ENCODE measurements around the gene BCL7A.
A peak's percentile ranks its signal among the peaks of the same experiment; 100 is the strongest.

BCL7A gene

DNA sequence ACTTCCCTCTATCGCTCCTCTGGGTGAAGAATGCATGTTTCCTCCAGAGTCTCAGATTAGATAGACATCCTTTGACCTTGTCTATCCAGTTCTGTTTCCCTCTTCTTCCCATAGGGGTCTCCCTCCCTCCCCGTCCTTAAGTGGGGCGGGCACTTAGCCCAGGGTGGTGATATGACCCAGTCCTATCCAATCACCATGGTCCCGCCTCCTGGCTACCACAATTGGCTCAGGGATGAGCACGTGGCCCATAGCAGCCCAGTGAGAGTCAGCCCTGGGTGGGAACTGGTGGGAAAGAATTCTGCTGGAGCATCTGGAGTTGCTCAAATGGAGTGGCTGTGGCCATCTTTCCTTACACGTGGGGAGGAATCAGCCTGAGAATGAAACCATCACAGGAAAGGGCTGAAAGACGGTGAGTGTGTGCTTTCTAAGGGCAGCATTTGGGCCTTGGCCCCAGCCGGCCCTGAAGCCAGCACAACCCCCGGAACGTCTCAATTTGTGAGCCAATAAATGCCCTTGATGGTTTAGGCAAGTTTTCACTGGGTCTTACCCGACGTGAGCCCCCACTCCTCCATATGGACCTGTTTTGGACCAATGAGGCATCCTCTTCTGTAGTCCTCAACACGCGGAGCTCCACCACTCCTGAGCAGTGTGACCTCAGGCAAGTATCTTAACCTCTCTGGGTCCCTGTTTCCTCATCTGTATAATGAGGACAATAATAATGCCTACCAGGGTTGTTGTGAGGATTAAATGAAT is 42.5 kb downstream of the BCL7A start:
- DNase-seq: peak; percentile 97
- in situ Hi-C loops (cut with MboI; ENCODE audit: low pct_unique_long_range_greater_than_20kb, low sequenced_read_pairs): no loop called here

DNA sequence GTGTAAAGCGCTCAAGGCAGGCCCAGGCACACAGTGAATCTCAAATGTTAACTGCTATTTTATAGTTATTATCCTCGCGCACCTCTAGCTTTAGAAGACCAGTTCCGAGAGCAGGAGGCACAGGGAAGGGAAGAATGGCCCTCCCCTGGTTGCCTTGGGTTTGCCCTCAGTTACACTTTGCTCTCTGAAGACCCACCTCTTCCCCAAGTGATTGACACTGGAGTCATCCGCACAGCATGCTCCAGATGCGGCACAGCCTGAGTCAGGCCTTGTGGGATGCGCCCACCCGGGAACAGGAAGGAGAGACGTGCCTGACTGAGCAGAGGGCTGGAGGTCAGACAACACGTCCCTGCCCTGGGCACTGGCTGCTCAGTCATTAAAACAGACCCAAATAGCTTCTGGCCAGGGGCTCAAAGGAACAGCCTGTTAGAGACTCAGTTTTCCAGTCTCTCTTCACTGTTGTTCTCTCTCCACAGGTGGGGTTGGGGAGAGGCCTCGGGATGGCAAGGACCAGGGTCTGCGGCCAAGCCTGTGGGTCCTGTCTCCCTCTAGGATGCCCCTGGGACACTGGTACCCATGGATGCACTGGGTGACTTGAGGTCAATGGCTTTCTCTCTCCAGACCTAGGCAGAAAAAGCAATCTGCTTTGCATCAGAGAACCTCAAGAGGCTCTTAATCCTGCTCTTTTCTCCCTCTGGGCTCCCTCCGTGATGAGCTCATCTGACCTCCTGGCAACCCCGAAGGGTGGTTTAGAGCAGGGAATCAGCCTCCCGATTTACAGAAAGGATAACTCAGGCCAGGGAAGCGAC is 43.3 kb downstream of the BCL7A start:
- in situ Hi-C loops (cut with MboI; ENCODE audit: low pct_unique_long_range_greater_than_20kb, low sequenced_read_pairs): no loop called here
- peak; percentile 89 for DNase-seq

DNA sequence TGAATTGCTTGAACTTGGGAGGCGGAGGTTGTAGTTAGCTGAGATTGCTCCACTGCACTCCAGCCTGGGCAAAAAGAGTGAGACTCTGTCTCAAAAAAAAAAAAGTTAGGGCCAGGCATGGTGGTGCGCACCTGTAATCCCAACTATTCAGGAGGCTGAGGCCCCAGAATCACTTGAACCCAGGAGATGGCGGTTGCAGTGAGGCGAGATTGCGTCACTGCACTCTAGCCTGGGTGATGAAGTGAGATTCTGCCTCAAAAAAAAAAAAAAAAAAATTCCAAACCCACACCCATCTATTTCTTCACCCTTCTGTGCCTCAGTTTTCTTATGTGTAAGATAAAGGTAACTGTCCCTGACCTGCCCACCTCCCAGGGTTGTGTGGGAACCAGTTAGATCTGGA is 45.9 kb downstream of the BCL7A start:
- in situ Hi-C loops (cut with MboI; ENCODE audit: low pct_unique_long_range_greater_than_20kb, low sequenced_read_pairs): no loop called here
- no peak for DNase-seq

DNA sequence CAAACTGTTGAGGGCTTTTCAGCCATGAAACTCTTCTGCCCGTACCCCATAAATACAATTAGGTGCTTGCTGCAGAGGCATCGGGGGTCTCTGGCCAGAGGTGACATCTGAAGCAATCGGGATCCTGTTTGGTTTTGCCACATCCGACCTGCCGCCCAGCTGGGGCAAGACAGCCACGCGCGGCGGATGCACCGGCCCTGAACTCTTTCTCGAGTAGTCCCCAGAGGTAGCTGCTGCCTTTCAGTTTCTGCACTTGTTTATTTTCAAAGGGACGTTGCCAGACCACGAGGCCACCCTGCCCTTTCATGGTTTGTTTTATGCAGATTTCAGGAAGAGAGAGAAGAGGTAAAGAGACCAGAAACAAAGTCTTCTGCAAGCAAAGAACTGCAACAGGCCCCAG is 46.3 kb downstream of the BCL7A start:
- DNase-seq: no peak
- in situ Hi-C loops (cut with MboI; ENCODE audit: low pct_unique_long_range_greater_than_20kb, low sequenced_read_pairs): no loop called here

DNA sequence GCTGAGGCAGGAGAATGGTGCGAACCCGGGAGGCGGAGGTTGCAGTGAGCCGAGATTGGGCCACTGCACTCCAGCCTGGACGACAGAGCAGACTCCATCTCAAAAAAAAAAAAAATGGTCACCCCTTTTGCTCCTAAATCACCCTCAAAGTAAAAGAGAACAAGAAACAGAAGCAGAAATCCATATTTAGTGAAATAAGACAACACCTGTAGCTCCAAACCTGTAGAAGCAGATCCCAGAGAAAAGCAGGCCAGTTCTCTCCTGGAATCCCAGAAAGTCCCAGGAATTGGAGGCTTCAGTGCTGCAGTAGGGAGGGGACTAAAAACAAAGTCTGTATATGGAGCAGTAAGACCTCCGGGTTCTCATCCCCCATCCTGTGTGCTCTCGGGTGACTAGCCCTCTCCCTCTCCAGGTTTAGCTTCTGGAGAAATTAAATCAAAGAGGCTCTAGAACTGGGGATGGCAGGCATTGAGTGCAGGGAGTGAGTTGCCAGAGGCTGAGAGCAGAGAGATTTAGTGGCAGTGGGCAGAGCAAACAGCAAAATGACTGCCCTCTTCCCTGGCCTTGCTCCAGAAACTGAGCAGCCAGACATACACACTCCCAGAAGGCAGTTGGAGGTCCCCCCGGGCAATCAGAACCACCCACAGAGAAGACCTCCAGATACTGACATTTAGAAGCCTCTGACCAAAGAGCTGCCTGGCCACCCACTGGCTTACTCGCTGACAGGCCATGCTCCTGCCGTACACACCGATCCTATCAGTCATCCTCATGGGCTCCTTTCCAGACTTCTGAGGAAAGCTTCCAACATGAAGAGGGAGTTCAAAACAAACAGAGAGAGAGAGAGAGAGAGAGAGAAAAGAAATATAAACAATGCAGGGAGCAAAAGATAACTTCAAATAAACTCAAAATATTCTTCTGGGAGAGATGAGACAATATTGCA is 50.6 kb downstream of the BCL7A start:
- in situ Hi-C loops (cut with MboI; ENCODE audit: low pct_unique_long_range_greater_than_20kb, low sequenced_read_pairs): no loop called here
- no peak for DNase-seq

DNA sequence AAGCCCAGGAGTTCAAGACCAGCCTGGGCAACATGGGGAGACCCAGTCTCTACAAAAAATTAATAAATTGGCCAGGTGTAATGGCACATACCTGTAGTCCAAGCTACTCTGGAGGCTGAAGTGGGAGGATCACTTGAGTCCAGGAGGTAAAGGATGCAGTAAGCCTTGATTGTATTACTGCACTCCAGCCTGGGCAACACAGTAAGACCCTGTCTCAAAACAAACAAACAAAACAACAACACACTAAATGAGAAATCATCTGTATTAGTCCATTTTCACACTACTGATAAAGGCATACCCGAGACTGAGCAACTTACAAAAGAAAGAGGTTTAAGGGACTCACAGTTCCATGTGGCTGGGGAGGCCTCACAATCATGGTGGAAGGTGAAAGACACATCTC is 52.1 kb downstream of the BCL7A start:
- in situ Hi-C loops (cut with MboI; ENCODE audit: low pct_unique_long_range_greater_than_20kb, low sequenced_read_pairs): no loop called here
- DNase-seq: no peak

DNA sequence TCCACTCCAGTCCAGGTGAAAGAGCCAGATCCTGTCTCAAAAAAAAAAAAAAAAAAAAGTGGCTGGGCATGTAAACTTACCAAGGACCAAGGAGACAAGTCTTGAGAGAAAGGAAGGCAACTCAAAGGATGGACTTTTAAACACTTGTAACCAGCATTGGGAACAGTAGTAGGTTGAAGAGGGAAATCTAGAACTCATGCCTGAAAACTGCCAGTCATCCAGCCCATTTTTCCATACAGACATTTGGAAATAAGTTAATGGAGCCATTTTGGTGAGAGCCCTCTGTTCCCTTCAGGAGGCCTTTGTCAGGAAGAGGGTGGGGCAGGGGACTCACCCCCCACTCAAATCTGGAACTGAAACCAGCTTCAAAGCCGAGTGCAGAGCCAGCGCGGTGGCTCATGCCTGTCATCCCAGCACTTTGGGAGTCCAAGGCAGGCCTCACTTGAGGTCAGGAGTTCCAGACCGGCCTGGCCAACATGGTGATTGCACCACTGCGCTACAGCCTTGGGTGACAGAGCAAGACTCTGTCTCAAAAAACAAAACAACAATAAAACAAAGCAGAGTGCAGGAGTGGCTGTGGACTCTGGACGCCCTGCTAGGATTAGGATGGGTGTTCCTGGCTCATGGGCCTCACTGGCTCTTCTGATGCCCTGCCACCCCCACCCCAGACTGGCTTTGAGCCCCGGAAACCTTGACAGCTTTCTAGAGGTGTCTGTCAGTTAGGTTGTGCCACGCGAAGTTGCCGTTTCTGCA is 55.2 kb downstream of the BCL7A start:
- in situ Hi-C loops (cut with MboI; ENCODE audit: low pct_unique_long_range_greater_than_20kb, low sequenced_read_pairs): no loop called here
- no peak for DNase-seq

DNA sequence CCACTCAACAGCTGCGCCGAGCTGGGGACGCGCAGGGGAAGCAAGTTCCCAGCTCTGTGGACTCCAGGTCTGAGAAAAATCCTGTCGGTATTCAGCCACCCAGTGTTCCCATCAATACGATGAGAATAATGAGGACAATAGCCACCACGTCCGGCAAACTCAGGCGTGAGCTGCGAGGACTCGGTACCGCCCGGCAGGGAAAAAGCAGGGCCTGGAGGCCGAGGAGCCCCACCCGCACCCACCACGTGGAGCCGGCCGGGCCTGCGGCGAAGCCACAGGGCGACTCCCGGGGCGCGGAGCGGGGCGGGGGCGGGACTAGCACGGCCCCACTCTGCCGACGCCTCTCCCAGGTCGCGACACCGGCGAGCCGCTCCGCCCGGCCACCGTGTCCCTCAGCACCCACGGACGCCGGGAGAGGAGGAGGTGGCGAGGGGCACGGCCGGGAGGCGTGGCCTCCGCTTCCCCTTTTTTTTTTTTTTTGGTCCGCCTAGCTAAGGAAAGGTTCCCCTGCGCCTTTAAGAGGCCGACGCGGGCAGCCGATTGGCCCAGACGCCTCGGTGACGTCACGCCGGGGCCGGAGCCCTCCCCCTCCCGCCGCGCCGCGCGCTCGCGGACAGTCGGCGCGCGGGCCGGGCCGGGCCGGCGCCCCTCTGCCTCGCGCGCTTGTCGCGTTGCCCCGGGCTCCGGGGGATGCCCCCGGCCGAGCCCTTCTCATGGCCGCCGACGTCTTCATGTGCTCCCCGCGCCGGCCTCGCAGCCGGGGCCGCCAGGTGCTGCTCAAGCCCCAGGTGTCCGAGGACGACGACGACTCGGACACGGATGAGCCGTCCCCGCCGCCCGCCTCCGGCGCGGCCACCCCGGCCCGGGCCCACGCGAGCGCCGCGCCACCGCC is 56.7 kb downstream of the BCL7A start, which contains the start of gene MLXIP:
Gene MLXIP (plus strand): TSS at position 616 of the 892 bp plus-strand sequence. CDS start 98 bp downstream, at position 714.
- DNase-seq: peak; percentile 96
- in situ Hi-C loops (cut with MboI; ENCODE audit: low pct_unique_long_range_greater_than_20kb, low sequenced_read_pairs): no loop called here

DNA sequence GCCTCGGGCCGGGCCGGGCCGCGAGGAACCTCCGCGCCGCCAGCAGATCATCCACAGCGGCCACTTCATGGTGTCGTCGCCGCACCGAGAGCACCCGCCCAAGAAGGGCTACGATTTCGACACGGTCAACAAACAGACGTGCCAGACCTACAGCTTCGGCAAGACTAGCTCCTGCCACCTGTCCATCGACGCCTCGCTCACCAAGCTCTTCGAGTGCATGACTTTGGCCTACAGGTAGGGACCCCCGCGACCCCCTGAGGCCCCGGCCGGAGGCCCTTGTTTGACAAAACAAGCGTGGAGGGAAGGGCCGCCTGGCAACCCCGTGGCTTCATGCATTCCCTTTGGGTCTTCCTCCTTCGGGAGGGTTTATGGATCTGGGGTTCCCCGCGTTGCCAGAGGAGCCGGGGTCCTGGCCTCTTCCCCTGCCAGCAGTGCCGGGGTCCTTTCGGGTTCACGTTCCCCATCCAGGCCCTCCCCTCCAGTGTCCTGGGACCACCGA is 57.4 kb downstream of the BCL7A start:
- no peak for DNase-seq
- in situ Hi-C loops (cut with MboI; ENCODE audit: low pct_unique_long_range_greater_than_20kb, low sequenced_read_pairs): no loop called here

DNA sequence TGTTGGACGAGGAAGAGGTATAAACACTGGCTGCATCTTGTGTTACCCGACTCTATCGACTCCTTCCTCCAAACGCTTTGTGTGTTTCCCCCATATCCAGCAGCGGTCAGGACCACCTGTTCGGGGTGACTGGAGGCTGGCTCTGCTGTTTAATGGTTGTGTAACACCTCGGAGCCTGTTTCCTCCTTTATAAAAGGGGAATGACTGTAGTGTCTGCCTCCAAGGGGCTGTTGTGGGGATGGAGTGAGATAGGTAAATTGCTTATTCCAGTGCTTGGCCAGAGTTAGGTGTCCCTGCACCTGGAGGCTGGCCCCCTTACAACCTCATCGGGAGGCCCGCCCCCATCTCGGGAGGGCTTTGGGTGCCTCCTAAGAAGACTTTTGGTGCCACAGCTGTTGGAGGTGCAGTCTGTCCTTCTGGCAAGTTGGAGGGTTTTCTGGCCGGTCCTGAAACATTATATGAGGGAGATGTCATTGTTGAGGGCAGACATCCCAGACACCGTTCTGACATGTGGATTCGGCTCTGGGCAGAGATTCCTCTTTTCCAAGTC is 57.9 kb downstream of the BCL7A start:
- peak; percentile 39 for DNase-seq
- in situ Hi-C loops (cut with MboI; ENCODE audit: low pct_unique_long_range_greater_than_20kb, low sequenced_read_pairs): no loop called here

DNA sequence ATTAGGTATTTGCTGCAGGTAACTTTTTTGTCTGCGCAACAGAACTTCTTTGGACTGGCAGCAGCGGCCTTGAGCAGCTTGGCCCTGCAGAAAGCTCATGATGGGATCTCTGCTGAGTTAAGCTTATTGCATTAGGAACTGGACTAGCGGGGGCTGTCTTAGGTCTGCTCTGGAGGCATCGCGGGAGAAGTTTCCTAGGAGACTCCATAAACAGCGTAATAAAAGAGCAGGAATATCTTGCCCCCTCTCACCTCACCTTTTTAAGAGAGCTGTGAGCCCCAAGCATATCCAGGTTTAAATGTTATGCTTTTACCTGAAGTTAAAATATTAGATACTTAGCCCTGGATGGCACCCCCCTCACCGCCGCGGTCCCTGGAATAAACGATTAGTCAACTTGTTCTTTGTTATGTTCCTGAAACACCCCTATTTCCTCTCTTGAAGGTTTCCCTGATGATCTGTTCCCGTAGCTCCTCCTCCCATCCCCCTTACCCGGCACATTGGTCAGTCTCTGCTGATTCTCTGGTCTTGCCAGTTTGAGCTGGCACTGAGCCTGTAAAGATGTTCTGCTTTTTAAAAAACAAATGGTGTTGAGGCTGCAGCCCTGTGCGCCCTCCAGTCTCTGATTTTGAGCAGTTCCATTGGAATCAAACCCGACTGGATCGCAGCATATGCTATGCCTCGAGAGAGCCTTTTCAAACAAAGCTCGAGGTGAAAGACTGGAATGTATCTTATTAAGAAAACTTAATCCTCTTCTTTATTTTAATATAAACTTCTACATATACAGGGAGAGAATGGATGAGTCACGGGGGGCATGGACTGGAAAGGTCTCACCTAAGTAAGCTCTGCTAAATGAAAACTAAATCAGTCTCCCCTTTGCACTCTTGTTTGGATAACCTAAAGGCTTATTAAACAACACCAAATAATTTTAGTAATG is 58.7 kb downstream of the BCL7A start:
- peak; percentile 78 for DNase-seq
- in situ Hi-C loops (cut with MboI; ENCODE audit: low pct_unique_long_range_greater_than_20kb, low sequenced_read_pairs): no loop called here

DNA sequence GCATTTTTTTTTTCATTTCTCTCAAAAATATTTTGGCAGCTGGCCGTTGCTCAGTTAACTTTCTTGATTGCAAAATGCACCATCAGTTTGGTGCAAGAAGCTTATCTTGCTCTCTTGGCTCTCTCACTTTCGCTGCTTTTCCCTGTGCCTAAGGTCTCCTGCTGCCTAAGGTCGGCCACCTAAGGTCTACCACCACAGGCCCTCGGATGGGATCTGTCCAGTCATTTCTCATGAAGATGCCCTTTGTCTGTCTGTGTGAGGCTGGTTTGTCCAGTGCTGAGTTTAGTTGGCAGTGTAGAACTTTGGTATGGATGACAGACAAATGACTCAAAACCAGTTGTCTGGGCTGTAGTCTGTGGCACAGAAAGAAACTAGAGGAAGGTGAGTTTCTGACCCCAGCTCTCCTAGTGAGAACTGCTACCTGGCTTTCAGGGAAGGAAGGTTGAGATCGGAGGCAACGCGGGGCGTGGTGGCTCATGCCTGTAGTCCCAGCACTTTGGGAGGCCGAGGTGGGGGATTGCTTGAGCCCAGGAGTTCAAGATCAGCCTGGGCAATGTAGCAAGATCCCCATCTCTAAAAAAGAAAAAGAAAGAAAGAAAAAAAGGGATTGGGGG is 59.5 kb downstream of the BCL7A start:
- DNase-seq: no peak
- in situ Hi-C loops (cut with MboI; ENCODE audit: low pct_unique_long_range_greater_than_20kb, low sequenced_read_pairs): no loop called here

DNA sequence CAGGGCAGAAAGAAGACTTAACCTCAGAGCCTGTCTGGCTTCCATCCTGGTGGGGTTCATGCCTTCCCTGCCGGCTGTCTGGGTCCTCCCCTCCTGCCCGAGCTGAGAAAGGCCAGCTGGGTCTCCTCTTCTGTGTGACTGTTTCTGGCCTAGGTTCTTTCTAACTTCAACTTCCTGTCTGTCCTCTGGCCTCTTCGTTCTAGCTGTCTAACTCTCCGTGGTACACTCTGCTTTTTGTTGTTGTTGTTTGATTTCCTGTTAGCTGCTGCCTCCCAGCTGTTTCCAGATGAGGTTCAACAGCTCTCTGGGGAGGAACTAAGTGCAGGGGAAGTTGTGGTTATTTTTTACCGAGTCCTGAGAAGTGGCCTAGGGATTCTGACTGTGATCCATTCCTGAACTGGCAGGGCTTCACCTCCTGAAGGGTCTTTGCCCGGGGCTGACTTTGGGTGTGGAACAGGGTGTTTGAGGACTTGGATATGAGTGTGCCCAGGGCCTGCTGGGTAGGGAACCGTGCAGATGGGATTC is 60.1 kb downstream of the BCL7A start:
- DNase-seq: peak; percentile 95
- in situ Hi-C loops (cut with MboI; ENCODE audit: low pct_unique_long_range_greater_than_20kb, low sequenced_read_pairs): no loop called here

DNA sequence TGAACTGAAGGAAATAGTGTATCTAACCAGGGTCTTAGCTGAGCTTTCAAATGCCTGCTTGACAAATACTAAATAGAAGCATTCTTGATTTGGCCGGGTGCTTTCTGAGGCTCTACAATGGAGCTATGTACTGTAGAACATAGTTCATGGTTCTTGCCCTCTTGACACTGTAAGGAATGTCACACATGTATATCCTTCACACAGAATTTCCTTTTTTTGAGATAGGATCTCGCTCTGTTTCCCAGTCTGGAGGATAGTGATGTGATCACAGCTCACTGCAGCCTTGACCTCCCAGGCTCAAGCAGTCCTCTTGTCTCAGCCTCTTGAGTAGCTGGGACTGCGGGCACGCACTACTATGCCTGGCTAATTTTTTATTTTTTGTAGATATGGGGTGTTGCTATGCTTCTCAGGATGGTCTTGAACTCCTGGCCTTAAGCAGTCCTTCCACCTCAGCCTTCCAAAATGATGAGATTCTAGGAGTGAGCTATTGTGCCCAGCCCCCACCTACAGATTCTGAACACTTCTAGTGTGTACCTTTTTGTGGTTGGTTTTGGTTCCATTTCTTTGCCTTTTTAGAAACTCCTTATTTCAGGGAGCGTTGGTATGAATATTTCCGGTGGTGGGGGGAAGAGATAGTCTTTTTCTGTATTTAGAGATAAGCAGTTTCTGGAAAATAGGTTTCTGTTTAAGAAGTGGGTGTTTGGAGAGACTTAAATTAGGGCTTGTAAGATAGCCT is 61.1 kb downstream of the BCL7A start:
- peak; percentile 40 for DNase-seq
- in situ Hi-C loops (cut with MboI; ENCODE audit: low pct_unique_long_range_greater_than_20kb, low sequenced_read_pairs): no loop called here

DNA sequence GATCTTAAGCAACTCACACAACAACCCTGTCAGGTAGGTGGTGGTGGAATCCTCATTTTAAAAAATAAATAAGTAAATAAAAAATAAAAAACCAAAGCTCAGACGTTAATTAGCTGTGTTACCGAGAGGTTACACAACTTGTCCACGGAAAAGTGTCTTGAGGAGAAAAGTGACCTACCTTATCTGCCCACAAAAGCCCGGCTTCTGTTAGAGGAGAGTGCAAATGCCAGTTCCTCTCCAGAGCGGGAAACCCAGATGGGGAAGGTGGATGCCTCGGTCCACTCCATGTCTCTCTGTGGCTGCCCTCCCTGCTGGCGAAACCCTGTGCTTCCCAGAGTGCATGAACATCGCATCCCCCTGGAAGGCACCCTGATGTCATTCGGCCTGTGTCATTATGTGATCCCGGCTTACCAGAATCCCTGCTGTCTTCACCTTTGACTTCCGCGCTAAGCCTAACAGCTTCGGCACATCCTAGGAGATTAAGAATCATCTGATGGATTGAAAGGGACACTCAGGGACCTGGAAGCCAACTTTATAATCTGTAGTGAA is 63.2 kb downstream of the BCL7A start:
- no peak for DNase-seq
- in situ Hi-C loops (cut with MboI; ENCODE audit: low pct_unique_long_range_greater_than_20kb, low sequenced_read_pairs): no loop called here
